GM23248 (cell line): ENCODE data around the gene CHCHD3. TPM values are rescaled to one million over a fixed set of nuclear protein-coding genes. Genes with fewer than 3 reads are reported as not detected.

Experiments
- DNase-seq: peaks from one replicate; pipeline ENCODE4 v3.0.0-alpha.2; 2015
- H2AFZ ChIP-seq: fragments of 200-600 bp; sonication (generic); 2 replicates; pipeline ENCODE4 v1.6.1; 2016; ENCODE audit warnings: antibody characterized with exemption
- H3F3A ChIP-seq: fragments of 200-600 bp; sonication (generic); 2 replicates; pipeline ENCODE4 v1.6.1; 2016; ENCODE audit warnings: mild to moderate bottlenecking, antibody characterized with exemption, mixed run types; ENCODE audit not compliant: insufficient read depth
- H3K27ac ChIP-seq: fragments of 200-600 bp; sonication (generic); 2 replicates; pipeline ENCODE4 v1.5.1; 2016; ENCODE audit warnings: mild to moderate bottlenecking
- H3K27me3 ChIP-seq: fragments of 200-600 bp; sonication (generic); replicated peaks from 2 replicates; pipeline ENCODE4 v1.6.1; 2016; ENCODE audit warnings: mild to moderate bottlenecking; ENCODE audit not compliant: insufficient read depth
- H3K36me3 ChIP-seq: fragments of 200-600 bp; sonication (generic); 2 replicates; pipeline ENCODE4 v1.6.1; 2016; ENCODE audit warnings: low read depth, mild to moderate bottlenecking
- H3K4me1 ChIP-seq: fragments of 200-600 bp; sonication (generic); 2 replicates; pipeline ENCODE4 v1.6.1; 2016; ENCODE audit warnings: mild to moderate bottlenecking; ENCODE audit not compliant: insufficient read depth
- H3K4me2 ChIP-seq: fragments of 200-600 bp; sonication (generic); one replicate; pipeline ENCODE4 v1.6.1; 2016; ENCODE audit warnings: mild to moderate bottlenecking; ENCODE audit not compliant: unreplicated experiment
- H3K4me3 ChIP-seq: fragments of 200-600 bp; sonication (generic); 2 replicates; pipeline ENCODE4 v1.5.1; 2016; ENCODE audit warnings: mild to moderate bottlenecking
- H3K79me2 ChIP-seq: fragments of 200-600 bp; sonication (generic); 2 replicates; pipeline ENCODE4 v1.6.1; 2016; ENCODE audit warnings: mild to moderate bottlenecking; ENCODE audit not compliant: insufficient read depth
- H3K9ac ChIP-seq: fragments of 200-600 bp; sonication (generic); 2 replicates; pipeline ENCODE4 v1.6.1; 2016; ENCODE audit warnings: mild to moderate bottlenecking
- H3K9me2 ChIP-seq: fragments of 200-600 bp; sonication (generic); 2 replicates; pipeline ENCODE4 v1.6.1; 2016; ENCODE audit warnings: mixed run types, mild to moderate bottlenecking, moderate library complexity; ENCODE audit not compliant: insufficient read depth
- H3K9me3 ChIP-seq: fragments of 200-600 bp; sonication (generic); one replicate; pipeline ENCODE4 v1.6.1; 2017; ENCODE audit warnings: low read depth
- H4K20me1 ChIP-seq: fragments of 200-600 bp; sonication (generic); 2 replicates; pipeline ENCODE4 v1.6.0; 2016; ENCODE audit not compliant: insufficient read depth
- EZH2 ChIP-seq: fragments of 200-600 bp; sonication (generic); IDR thresholded peaks from 2 replicates; pipeline ENCODE4 v1.6.1; 2018; ENCODE audit warnings: antibody characterized with exemption, mild to moderate bottlenecking; ENCODE audit not compliant: insufficient read depth, poor library complexity, severe bottlenecking
- EZH2phosphoT487 ChIP-seq: fragments of 200-600 bp; sonication (generic); IDR thresholded peaks from 2 replicates; pipeline ENCODE4 v1.6.1; 2018; ENCODE audit warnings: antibody characterized with exemption, moderate library complexity, mild to moderate bottlenecking, low read depth; ENCODE audit not compliant: insufficient read depth
- WGBS, 2 experiments: methylation state at CpG; one replicate each; pipeline ENCODE4 v1.1.6; 2015 to 2017; ENCODE audit warnings: low lambda C conversion rate in 2 of 2, low coverage in 1 of 2; ENCODE audit errors: missing lambda C conversion rate in 2 of 2; 5-methylcytosine and 5-hydroxymethylcytosine counted together
- in situ Hi-C: fragments of 300-500 bp; cut with MboI; formaldehyde crosslinking; loops from 2 replicates; pipeline ENCODE4 v1.15.0; 2020
- polyA plus RNA-seq: library from polyadenylated mRNA; unstranded; fragments of >200 nt; fragmentation: Nextera tagmentation; extraction: Ambion mirVana; gene quantifications from 2 replicates; pipeline ENCODE4 v1.2.1, GENCODE V29; 2016
- total RNA-seq: library from RNA; depleted of rRNA; stranded (reverse); fragments of >200 nt; shearing (Covaris generic); gene quantifications from 2 replicates; pipeline ENCODE4 v1.2.3, GENCODE V29; 2014

CHCHD3 gene
- total and polyA plus RNA-seq, 2 experiments from 2014 or later: 43.7 to 66.1 TPM

DNA sequence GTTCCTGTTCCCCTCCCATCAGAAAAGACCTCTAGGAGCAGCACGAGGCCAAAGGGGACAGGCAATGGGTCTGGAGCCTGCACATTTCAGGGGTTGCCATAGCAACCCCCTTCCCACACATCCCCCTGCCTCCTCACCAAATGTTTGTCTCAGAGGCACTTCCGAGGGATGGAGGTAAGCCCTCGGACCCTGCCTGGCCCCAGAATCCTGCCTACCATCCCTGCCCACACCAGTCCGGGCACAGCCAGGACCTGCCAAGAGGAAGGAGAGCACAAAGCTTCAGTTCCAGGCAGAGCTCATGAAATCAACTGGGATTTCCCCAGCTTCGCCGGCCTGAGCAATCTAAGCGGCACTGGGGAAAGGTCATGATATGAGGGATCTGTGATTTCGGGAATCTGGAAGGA lies 330.6 kb downstream of the CHCHD3 start:
- 70 to 71% methylated on average over 8 of the region's 8 CpGs for WGBS, 2 experiments
- Histone ChIP-seq H3K9me2 (no peaks in the 10 kb centered on the region), H3K4me3 (no peak overlapping the region), H3K79me2 (no peaks in the 10 kb centered on the region), H3K4me1 (peaks cover 9% of the 10 kb centered on the region; the same call in 1 of the 2 replicates), H2AFZ (no peak overlapping the region), H4K20me1 (no peaks in the 10 kb centered on the region), H3K27me3 (peaks cover 21% of the 10 kb centered on the region; the same call in 1 of the 2 replicates), H3K36me3 (no peaks in the 10 kb centered on the region), H3K4me2 (no peak overlapping the region), H3F3A (no peaks in the 10 kb centered on the region), H3K27ac (no peak overlapping the region), H3K9ac (no peak overlapping the region), H3K9me3 (no peaks in the 10 kb centered on the region)
- in situ Hi-C loops: no loop called here
- no peak for TF ChIP-seq EZH2
- no peak for DNase-seq

GRCh38 chr7:132750530-132751217 lies 331.2 kb downstream of the CHCHD3 start:
- DNase-seq: peak; percentile 10
- no peaks in the 10 kb centered on the region for H3K79me2 ChIP-seq
- H3K9me3 ChIP-seq: no peaks in the 10 kb centered on the region
- WGBS, 2 experiments: 40 to 43% methylated on average over 11 of the region's 11 CpGs
- H2AFZ ChIP-seq: no peak overlapping the region
- H3K36me3 ChIP-seq: no peaks in the 10 kb centered on the region
- H3K9me2 ChIP-seq: no peaks in the 10 kb centered on the region
- TF ChIP-seq EZH2: no peak
- no peaks in the 10 kb centered on the region for H4K20me1 ChIP-seq
- no peak overlapping the region for H3K4me2 ChIP-seq
- peaks cover 21% of the 10 kb centered on the region; the same call in 1 of the 2 replicates for H3K27me3 ChIP-seq
- in situ Hi-C loops: no loop called here
- H3K9ac ChIP-seq: no peak overlapping the region
- H3F3A ChIP-seq: no peaks in the 10 kb centered on the region
- H3K4me3 ChIP-seq: no peak overlapping the region
- H3K27ac ChIP-seq: no peak overlapping the region
- peaks cover 9% of the 10 kb centered on the region; the same call in 1 of the 2 replicates for H3K4me1 ChIP-seq

GRCh38 chr7:132750096-132750495 lies 331.8 kb downstream of the CHCHD3 start:
- in situ Hi-C loops: no loop called here
- Histone ChIP-seq H3K4me3 (no peak overlapping the region), H3K27ac (no peak overlapping the region), H3K9me3 (no peaks in the 10 kb centered on the region), H3F3A (no peaks in the 10 kb centered on the region), H3K9ac (no peak overlapping the region), H3K27me3 (peaks cover 21% of the 10 kb centered on the region; the same call in 1 of the 2 replicates), H3K9me2 (no peaks in the 10 kb centered on the region), H3K4me2 (no peak overlapping the region), H4K20me1 (no peaks in the 10 kb centered on the region), H3K36me3 (no peaks in the 10 kb centered on the region), H3K4me1 (peaks cover 9% of the 10 kb centered on the region; the same call in 1 of the 2 replicates), H2AFZ (no peak overlapping the region), H3K79me2 (no peaks in the 10 kb centered on the region)
- TF ChIP-seq EZH2 (no peak), EZH2phosphoT487 (no peak)
- WGBS, 2 experiments: 60 to 65% methylated on average over 7 of the region's 7 CpGs
- DNase-seq: no peak

- Histone ChIP-seq H3K79me2 (no peaks in the 10 kb centered on the region), H3K36me3 (no peaks in the 10 kb centered on the region), H3K9me2 (no peaks in the 10 kb centered on the region), H3K27me3 (peaks cover 15% of the 10 kb centered on the region; the same call in 1 of the 2 replicates), H3F3A (peaks cover 10% of the 10 kb centered on the region; the same call in 1 of the 2 replicates), H2AFZ (no peak overlapping the region), H4K20me1 (no peaks in the 10 kb centered on the region), H3K4me2 (no peak overlapping the region), H3K9ac (no peak overlapping the region), H3K27ac (no peak overlapping the region), H3K4me1 (peaks cover 11% of the 10 kb centered on the region), H3K4me3 (no peak overlapping the region), H3K9me3 (no peaks in the 10 kb centered on the region)
- DNase-seq: no peak
- TF ChIP-seq EZH2phosphoT487 (no peak), EZH2 (no peak)
- in situ Hi-C loops: no loop called here
These were observed 336.4 kb downstream of the CHCHD3 start for GRCh38 chr7:132745510-132745909.

GRCh38 chr7:132743974-132744373 lies 337.9 kb downstream of the CHCHD3 start:
- no peak for DNase-seq
- Histone ChIP-seq H3K79me2 (no peaks in the 10 kb centered on the region), H3K9ac (no peak overlapping the region), H2AFZ (no peak overlapping the region), H4K20me1 (no peaks in the 10 kb centered on the region), H3K27me3 (no peaks in the 10 kb centered on the region), H3K4me2 (no peak overlapping the region), H3K4me3 (no peak overlapping the region), H3K27ac (no peak overlapping the region), H3F3A (peaks cover 19% of the 10 kb centered on the region), H3K36me3 (no peaks in the 10 kb centered on the region), H3K4me1 (peaks cover 24% of the 10 kb centered on the region), H3K9me3 (no peaks in the 10 kb centered on the region), H3K9me2 (no peaks in the 10 kb centered on the region)
- in situ Hi-C loops: no loop called here
- WGBS, 2 experiments: 56 to 58% methylated on average over 2 of the region's 2 CpGs
- no peak for TF ChIP-seq EZH2phosphoT487
- TF ChIP-seq EZH2: no peak
